BE2C (cell line): ENCODE results near the gene SHC4.

Source experiments
- DNase-seq: peaks from one replicate; pipeline ENCODE4 v3.0.0-alpha.2; 2020
- H3K27me3 ChIP-seq: fragments of 250-450 bp; sonication (Bioruptor Pico); 2 replicates; pipeline ENCODE4 v1.5.1; 2020; ENCODE audit warnings: mild to moderate bottlenecking
- H3K36me3 ChIP-seq: fragments of 250-450 bp; sonication (Bioruptor Pico); 2 replicates; pipeline ENCODE4 v1.5.1; 2020; ENCODE audit warnings: mild to moderate bottlenecking
- H3K4me1 ChIP-seq: fragments of 250-450 bp; sonication (Bioruptor Pico); 2 replicates; pipeline ENCODE4 v1.5.1; 2020
- H3K4me3 ChIP-seq: 2 replicates; pipeline ENCODE4 v1.5.1; 2011; ENCODE audit warnings: low read depth, low read length
- H3K9me3 ChIP-seq: fragments of 250-450 bp; sonication (Bioruptor Pico); 2 replicates; pipeline ENCODE4 v1.5.1; 2020
- TF ChIP-seq, protein P1 (sequence below): IDR thresholded peaks from 2 replicates; pipeline ENCODE4 v1.5.1; 2012; ENCODE audit warnings: mild to moderate bottlenecking, low read depth, low read length

Gene SHC4

DNA sequence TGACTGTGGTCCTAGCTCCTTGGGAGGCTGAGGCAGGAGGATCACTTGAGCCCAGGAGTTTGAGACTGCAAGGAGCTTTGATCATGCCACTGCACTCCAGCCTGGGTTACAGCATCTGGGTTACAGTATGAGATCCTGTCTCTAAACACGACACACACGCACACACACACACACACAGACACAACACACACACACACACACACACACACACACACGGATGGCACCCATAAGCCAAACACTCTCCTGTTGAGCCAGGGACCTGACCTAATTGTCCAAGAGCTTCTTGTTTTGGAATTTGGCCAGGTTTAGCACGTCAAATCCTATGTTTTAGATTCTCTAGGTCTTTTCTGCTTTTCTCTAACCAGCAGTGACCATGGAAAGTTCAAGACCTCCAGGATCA is 59.0 kb downstream of the SHC4 start:
- DNase-seq: no peak
- H3K27me3 ChIP-seq: no peaks in the 10 kb centered on the region
- H3K4me1 ChIP-seq: no peaks in the 10 kb centered on the region
- TF ChIP-seq, protein P1, sequence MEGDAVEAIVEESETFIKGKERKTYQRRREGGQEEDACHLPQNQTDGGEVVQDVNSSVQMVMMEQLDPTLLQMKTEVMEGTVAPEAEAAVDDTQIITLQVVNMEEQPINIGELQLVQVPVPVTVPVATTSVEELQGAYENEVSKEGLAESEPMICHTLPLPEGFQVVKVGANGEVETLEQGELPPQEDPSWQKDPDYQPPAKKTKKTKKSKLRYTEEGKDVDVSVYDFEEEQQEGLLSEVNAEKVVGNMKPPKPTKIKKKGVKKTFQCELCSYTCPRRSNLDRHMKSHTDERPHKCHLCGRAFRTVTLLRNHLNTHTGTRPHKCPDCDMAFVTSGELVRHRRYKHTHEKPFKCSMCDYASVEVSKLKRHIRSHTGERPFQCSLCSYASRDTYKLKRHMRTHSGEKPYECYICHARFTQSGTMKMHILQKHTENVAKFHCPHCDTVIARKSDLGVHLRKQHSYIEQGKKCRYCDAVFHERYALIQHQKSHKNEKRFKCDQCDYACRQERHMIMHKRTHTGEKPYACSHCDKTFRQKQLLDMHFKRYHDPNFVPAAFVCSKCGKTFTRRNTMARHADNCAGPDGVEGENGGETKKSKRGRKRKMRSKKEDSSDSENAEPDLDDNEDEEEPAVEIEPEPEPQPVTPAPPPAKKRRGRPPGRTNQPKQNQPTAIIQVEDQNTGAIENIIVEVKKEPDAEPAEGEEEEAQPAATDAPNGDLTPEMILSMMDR: no peak
- no peaks in the 10 kb centered on the region for H3K9me3 ChIP-seq
- H3K36me3 ChIP-seq: no peaks in the 10 kb centered on the region
- H3K4me3 ChIP-seq: no peak overlapping the region

DNA sequence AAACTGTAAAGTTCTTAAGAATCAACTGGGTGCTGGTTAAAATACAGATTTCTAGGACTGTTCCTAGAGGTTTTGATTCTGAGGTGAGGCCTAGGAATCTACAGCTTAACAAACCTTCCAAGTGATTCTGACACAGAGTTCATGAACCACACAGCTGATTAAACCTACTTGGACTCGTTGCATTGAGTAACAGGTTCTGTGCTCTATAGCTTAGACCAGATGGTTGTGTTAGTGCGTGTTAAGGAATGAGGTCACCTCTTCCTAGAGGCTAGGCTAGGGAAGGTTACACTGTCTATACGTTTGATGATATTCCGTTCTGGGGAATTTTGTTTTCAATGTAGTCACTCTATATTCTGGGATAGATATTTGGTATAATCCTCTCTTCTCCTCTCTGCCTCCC is 63.9 kb downstream of the SHC4 start:
- no peaks in the 10 kb centered on the region for H3K4me1 ChIP-seq
- no peaks in the 10 kb centered on the region for H3K9me3 ChIP-seq
- H3K27me3 ChIP-seq: no peaks in the 10 kb centered on the region
- H3K36me3 ChIP-seq: no peaks in the 10 kb centered on the region
- TF ChIP-seq, protein P1: no peak
- no peak for DNase-seq
- no peak overlapping the region for H3K4me3 ChIP-seq

- H3K9me3 ChIP-seq: no peaks in the 10 kb centered on the region
- no peak for DNase-seq
- no peaks in the 10 kb centered on the region for H3K4me1 ChIP-seq
- H3K4me3 ChIP-seq: no peak overlapping the region
- no peaks in the 10 kb centered on the region for H3K36me3 ChIP-seq
- TF ChIP-seq, protein P1: no peak
- H3K27me3 ChIP-seq: no peaks in the 10 kb centered on the region
These were observed 65.3 kb downstream of the SHC4 start for GRCh38 chr15:48898446-48898845.

DNA sequence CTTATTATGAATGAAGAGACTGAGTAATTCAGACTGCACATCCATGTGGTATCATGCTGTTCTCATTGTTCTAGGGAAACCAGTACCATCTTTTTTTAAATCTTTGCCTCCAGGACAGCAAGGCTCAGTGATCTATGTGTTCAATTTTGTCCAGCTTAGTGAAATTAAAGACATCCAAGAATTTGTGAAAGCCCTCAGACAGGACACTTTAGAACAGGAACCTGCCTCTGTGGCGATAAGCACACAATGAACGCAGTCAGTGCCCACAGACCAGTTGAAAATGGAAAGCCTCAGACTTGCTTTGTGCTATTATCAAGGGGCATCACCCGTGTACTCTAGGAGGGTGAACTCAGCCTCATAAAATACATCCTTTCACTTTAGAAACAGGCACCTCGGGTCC is 65.7 kb downstream of the SHC4 start:
- no peak for DNase-seq
- Histone ChIP-seq H3K9me3 (no peaks in the 10 kb centered on the region), H3K4me1 (no peaks in the 10 kb centered on the region), H3K27me3 (no peaks in the 10 kb centered on the region), H3K36me3 (no peaks in the 10 kb centered on the region), H3K4me3 (no peak overlapping the region)
- TF ChIP-seq, protein P1: no peak

GRCh38 chr15:48896869-48897814 is 66.6 kb downstream of the SHC4 start:
- no peaks in the 10 kb centered on the region for H3K27me3 ChIP-seq
- TF ChIP-seq, protein P1: no peak
- no peak for DNase-seq

GRCh38 chr15:48893311-48893710 is 70.4 kb downstream of the SHC4 start:
- Histone ChIP-seq H3K36me3 (no peaks in the 10 kb centered on the region), H3K27me3 (no peaks in the 10 kb centered on the region), H3K4me1 (no peaks in the 10 kb centered on the region), H3K4me3 (no peak overlapping the region), H3K9me3 (no peaks in the 10 kb centered on the region)
- TF ChIP-seq, protein P1: no peak
- DNase-seq: no peak

More at GRCh38 chr15:48896869-48897814, 66.6 kb downstream of the SHC4 start:
- Histone ChIP-seq H3K36me3 (no peaks in the 10 kb centered on the region), H3K9me3 (no peaks in the 10 kb centered on the region), H3K4me1 (no peaks in the 10 kb centered on the region), H3K4me3 (no peak overlapping the region)
